ENCODE results near the gene RESP18. TPM values are rescaled to one million over a fixed set of nuclear protein-coding genes. Genes with fewer than 3 reads are reported as not detected.
"Not testable (repeated sequence)": the region's sequence is repeated elsewhere in the genome, so short reads cannot be mapped to it uniquely, and the experiment has no call there.

Gene RESP18
- polyA plus RNA-seq, 4 donors: not detected

GRCh38 chr2:219294356-219295351, 37.9 kb downstream of the RESP18 start:
- DNase-seq (ENCODE audit: low read depth in 4 of 4, low spot score in 2 of 4): peak in 2 of 4 donors; percentile 65 to 77

GRCh38 chr2:219293736-219294231, 38.8 kb downstream of the RESP18 start:
- DNase-seq (ENCODE audit: low read depth in 4 of 4, low spot score in 2 of 4): no peak

GRCh38 chr2:219292616-219293015, 39.9 kb downstream of the RESP18 start:
- no peak for DNase-seq (ENCODE audit: low read depth in 4 of 4, low spot score in 2 of 4)

GRCh38 chr2:219291910-219292490, 40.5 kb downstream of the RESP18 start:
- DNase-seq (ENCODE audit: low read depth in 4 of 4, low spot score in 2 of 4): no peak

GRCh38 chr2:219291394-219291793, 41.1 kb downstream of the RESP18 start:
- DNase-seq (ENCODE audit: low read depth in 4 of 4, low spot score in 2 of 4): no peak

- DNase-seq (ENCODE audit: low read depth in 4 of 4, low spot score in 2 of 4): no peak
Measured at GRCh38 chr2:219290381-219291171, 42.0 kb downstream of the RESP18 start.

- no peak for DNase-seq (ENCODE audit: low read depth in 4 of 4, low spot score in 2 of 4)
Measured at GRCh38 chr2:219289537-219290361, 42.8 kb downstream of the RESP18 start.

GRCh38 chr2:219289195-219289536, 43.4 kb downstream of the RESP18 start:
- no peak for DNase-seq (ENCODE audit: low read depth in 4 of 4, low spot score in 2 of 4)

- DNase-seq (ENCODE audit: low read depth in 4 of 4, low spot score in 2 of 4): no peak
Measured at GRCh38 chr2:219287580-219288265, 44.8 kb downstream of the RESP18 start.

GRCh38 chr2:219287116-219287440, 45.5 kb downstream of the RESP18 start:
- DNase-seq (ENCODE audit: low read depth in 4 of 4, low spot score in 2 of 4): not testable (repeated sequence)

- DNase-seq (ENCODE audit: low read depth in 4 of 4, low spot score in 2 of 4): no peak
Measured at GRCh38 chr2:219286436-219287115, 46.0 kb downstream of the RESP18 start.

GRCh38 chr2:219285894-219286425, 46.6 kb downstream of the RESP18 start:
- DNase-seq (ENCODE audit: low read depth in 4 of 4, low spot score in 2 of 4): no peak

- DNase-seq (ENCODE audit: low read depth in 4 of 4, low spot score in 2 of 4): no peak
Measured at GRCh38 chr2:219285373-219285735, 47.2 kb downstream of the RESP18 start.

- DNase-seq (ENCODE audit: low read depth in 4 of 4, low spot score in 2 of 4): no peak
Measured at GRCh38 chr2:219284501-219285372, 47.8 kb downstream of the RESP18 start.

GRCh38 chr2:219282943-219283581, 49.5 kb downstream of the RESP18 start:
- no peak for DNase-seq (ENCODE audit: low read depth in 4 of 4, low spot score in 2 of 4)

GRCh38 chr2:219282375-219282774, 50.2 kb downstream of the RESP18 start:
- no peak for DNase-seq (ENCODE audit: low read depth in 4 of 4, low spot score in 2 of 4)

GRCh38 chr2:219281588-219281987, 51.0 kb downstream of the RESP18 start:
- no peak for DNase-seq (ENCODE audit: low read depth in 4 of 4, low spot score in 2 of 4)

Data from left renal cortex interstitium (tissue), 4 donors.